ENCODE results near the gene ARVCF.

The ARVCF gene

DNA sequence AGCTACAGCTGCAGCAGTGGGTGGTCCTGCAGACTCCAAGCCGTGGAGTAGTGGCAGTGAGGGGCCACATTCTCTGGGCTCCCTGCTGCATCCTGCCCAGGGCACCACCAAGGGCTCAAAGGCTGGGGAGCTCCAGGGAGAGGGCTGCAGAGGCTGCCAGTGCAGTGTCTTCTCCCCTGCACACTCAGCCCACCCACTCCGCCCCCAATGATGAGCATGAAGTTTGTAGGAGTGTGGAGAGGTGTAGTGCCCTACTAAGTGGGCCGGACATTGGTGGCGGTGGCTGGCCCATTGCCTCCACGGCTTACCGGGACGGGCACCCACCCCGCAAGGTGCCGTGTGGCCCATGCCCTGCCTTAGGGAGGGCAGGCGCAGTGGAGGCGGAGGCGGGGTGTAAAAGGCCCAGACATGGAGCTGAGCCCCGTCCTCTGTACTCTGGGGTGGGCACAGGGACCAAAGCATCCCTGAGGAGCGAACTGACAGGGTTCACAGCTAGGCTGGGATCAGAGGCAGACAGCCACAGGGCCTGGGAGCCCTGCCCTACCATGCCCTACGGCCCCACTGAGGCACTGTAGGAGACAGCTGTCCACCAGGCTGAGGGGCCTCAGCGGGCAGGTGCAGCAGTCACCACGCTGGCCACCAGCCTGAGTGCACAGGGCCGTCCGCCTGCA lies 18.9 kb downstream of the ARVCF start:
- no peak for DNase-seq

DNA sequence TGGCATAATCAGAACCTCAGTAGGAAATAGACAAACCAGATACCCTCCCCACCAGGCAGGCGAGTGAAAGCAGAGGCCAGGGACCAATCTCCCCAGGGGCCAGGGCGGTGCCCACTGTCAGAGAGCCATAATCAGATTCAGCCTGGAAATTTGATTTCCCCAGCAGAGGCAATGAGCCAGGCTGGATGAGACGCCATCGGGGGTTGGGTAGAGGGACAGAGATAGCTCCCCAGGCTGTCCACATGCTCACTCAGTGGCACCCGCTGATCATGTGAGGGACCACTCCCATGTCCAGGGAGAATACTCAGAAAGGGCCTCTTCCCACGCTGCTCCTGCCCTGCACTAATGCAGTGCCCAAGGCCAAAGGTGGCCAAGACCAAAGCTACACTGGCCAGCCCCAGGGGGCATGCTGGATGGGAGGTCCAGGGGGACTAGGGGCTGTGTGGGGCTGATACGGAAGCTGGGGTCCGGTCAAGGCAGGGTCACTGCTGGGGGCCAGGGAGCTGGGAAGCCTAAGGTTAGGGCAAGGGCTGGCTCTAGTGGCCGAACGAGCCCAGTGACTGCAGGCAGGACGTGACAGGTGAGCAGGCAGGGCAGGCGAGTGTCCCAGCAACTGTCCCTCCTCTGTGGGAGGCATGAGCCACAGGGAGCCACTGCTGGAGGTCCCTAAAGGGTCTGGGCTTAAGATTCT lies 19.8 kb downstream of the ARVCF start:
- DNase-seq: no peak

DNA sequence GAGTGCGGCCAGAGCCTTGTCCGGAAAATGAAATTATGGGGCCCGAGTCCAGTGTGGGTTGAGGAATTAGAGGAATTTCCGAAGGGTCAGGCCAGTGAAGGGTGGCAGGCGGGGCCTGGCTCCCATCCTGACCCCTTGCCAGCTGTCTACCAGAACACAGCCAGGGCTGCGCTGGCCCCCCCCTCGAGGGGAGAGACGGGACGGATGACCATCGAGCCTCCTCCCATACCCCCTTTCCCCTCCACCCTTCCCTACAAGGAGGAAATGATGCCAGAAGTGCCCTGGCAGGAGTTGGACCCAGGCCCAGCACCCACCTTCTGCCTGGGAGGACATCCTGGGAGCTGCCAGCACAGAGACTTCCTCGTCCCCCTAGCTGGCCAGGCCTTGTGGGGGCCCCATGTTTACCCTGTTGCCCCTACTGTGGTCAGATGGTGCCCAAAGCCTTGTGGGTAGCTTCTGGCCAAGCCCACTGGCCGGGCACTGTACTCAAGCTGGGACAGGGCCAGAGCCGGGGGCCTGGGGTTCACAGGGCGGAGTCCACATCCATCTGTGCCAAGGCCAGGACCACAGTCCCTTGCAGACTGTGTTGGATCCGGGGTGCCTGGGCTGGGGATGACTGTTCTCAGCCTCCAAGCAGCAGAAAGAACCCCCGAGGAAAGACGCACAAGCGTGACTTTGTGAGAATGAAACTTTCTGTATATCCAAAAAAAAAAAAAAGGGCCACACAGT lies 20.8 kb downstream of the ARVCF start:
- no peak for DNase-seq

DNA sequence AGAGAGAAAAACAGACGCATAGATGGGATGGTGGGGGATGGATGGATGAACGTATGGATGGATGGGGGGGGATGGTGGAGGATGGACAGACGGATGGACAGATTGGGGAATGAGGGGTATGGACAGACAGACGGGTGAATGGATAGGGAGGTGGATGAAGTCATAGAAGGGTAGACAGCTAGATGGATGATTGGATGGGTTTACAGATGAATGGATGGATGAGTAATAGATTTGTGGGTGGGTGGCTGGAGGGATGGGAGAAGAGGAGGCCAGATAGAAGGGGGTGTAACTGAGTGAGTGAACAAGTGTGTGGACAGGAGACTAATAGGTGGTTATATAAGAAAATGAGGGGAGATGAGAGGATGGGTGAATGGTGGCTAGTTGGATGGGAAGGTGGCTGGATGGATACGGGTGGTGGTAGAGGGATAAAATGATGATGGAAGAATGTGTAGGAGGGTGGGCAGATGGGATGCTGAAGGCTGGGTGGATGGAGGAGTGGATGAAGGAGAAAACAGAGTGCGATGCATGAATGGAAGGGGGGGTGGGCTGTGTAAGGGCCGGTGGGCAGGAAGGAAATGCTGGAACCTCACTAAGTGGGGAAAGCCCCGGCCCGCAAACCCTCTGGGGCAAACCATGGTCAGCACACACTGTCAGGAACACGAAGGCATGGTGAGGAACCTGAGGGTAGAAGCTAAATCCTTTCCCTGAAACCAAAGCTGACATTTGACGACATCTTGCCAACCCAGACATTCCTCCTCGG lies 21.6 kb downstream of the ARVCF start:
- DNase-seq: no peak

DNA sequence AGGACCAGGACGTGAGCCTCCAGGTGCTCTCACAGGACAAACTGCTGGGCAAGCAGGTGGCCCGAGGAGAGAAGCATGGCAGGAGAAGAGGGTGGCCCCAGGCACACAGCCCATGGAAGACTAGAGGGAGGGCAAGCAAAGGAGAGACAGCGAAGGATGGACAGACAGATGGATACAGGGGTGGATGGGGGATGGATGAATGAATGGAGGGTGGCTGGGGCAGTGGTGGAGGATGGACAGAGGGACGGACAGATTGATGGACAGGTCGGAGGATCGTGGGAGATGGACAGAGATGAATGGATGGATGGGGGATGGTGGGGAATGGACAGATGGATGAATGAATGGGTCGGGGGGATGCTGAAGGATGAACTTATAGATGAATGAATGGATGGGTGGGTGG lies 22.7 kb downstream of the ARVCF start:
- DNase-seq: no peak

DNA sequence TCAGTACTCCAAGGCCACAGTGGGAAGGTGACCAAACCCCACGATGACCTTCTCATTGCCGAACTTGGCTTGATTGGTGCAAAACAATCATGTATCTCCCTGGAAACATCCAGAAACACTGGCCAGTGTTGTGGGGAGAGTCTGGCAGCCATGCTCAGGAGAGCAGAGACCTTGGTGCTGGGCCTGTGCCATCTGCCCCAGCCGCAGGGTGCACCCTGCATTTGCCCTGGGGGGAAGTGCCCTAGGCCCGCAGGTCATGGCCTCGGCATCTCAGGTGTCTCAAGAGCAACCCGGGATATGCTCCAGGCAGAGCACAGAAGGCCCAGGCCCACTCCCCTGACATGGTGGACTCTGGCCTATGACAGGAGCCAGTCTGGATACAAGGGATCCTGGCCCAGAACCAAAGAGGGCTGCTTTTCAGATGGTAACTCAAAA lies 23.7 kb downstream of the ARVCF start:
- DNase-seq: no peak

DNA sequence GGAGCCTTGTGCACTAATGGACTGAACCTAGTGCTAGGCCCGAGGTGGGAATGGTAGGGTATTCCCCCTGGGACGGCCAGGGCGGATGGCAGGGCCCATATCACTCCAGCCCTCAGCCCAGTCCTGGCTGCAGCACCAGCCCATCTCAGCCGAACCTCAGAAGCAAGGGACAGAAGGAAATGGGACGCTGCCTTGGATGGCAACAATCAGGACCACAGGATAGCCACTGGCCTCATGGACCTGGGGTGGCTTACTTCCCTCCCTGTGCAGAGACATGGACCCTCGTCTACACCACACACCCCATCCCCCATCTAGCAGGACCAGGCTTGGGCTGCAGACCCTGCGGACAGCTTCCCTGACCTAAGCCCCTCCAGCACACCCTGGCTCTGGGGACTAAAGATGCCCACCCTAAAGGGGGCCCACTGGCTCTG lies 24.1 kb downstream of the ARVCF start:
- no peak for DNase-seq

DNA sequence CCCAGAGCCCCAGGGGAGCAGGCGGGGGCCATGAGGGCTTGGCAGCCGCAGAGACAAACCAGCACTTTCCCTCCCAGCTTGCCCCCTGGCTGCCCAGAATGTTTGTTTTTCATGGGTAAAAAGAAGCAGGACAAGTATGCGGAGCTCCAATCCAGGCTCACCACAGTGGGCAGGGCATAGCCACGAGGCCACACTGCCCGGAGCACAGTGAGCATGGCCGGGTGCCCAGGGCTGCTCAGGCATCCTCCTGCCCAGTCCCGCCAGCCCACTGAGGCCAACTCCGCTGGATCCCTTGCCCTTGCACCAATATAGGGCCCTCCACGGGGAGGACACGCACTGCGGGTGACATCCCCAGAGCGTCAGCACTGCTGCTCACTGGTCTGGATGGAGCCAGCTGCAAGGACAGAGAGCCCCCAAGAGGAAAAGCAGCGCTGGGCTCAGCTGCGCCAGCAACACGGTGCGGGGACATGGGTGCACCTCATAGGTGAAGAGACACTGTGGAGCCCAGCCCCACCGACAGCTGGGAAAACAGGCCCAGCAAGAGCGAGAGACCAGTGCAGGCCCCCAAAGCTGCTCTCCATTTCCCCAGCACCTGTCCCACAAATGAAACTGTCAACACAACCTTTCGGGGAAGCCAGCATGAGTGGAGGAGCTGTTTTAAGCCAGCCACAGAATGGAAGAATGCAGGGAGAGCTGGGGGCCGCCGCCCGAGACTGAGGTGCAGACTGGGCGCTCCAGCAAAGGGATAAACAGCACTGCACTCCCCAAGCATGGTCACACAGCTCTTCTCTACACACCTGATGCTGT lies 24.8 kb downstream of the ARVCF start:
- no peak for DNase-seq

DNA sequence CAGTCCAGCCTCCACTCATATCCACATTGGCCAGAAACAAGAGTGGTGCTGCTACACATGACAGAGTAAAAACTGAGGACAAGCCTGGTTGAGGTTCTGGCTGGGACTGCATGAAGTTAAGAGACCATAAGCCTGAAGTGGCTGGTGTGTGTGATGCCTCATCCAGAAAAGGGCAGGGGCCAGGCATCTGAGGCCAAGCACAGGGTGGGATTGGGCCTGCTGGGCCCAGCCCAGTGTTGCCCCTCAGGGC lies 25.3 kb downstream of the ARVCF start:
- no peak for DNase-seq

DNA sequence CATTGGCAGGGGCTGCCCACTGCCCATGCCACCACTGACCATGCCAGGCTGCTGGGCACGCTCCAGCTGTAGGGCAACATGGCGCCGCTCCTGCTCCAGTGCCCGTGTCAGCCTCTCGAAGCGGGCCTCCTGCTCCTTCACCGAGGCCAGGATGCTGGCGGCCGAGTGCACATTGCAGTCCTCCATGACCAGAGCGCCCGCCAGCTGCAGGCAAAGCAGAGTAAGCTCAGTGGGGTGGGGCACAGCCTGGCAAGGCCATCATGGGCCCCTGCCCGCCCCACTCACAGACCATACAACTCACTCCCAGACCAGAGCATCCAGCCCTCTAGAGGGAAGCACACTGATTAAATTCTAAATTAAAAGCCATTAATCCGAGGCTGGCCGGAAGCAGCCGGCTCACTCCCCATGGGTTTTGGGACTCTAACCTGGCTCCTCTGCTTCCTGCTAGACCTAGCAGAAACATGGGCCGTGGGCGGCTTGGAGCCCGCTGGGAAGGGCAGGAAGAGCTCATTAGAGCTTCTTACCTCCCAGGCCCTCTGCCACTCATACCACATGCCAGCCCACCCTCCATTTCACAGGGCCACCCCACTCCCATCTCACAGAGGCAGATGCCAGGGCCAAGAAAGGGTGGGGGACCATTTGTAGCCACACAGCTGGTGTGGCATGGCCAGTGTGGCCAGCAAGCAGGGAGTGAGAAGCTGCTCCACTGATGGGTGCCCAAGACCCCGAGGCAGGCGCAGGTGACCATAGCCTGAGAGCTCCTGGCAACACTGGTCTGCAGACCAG lies 25.8 kb downstream of the ARVCF start:
- DNase-seq: no peak

DNA sequence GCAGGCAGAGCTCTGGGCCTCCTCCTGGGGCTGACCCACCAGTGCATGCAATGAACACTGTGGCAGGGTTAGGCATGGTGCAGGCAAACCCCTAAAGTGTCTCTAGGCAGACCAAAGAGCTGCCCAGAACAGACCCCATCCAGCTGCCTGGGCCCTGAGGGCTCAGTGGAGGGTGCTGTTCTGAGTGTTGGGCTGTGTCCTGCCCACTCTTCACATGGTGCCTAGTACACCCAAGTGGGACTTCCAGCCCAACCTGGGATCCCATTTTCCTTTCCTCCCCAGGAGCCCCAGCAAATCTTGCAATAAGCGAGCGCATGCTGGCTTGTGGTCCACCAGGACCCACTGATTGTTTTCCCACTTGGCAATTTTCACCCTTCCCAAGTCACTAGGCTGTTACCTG lies 26.4 kb downstream of the ARVCF start:
- DNase-seq: no peak

DNA sequence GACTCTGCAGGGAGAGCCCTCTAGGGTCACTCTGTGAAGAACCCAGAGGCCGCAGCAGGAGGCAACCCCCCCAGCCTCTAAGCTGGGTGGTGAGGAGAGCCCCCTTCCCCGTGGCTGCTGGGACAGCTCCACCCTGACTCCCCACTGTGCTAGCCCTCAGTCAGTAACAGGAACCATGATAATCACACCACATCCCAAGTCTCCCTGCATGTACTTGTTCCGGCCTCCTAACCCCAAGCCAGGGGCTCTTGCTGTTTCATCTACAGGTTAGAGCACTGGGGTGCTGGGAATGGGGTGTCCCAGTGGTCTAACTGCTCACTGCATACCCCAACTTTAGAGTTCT lies 26.9 kb downstream of the ARVCF start:
- no peak for DNase-seq

DNA sequence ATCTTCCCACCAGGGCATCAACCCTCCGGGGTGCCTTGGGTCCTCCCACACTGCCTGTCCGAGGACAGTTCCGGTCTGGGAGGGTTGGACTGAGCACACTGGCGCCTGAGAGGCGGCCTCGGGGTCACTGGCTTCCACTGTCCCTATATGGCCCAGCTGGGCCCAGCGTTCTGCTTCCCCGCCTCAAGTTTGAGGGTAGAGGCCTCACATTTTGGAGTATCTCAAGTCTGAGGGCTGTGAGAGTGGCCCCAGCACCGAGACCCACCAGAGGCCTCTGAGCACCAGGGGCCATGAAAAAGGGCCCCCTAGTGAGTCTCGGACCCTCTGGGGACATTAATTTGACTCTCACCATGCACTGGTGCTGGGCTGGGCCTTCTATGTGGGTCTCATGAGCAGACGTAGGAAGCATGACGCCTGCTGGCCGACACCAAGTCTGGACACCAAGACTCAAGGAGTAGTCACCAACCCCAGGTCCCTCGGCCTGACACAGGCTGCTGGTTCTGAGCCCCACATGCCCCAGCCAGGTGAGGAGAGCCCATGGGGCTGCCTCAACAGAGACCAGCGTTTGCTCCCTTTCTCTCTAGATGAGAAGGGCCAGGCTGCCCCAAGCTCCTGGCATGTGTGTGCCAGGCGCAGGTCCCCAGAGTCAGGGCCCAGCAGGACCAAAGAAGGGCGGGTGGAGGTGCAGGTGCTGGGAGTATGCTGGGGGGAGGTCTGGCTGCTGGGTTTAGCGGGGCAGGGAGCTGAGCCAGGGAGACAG lies 27.5 kb downstream of the ARVCF start:
- no peak for DNase-seq

DNA sequence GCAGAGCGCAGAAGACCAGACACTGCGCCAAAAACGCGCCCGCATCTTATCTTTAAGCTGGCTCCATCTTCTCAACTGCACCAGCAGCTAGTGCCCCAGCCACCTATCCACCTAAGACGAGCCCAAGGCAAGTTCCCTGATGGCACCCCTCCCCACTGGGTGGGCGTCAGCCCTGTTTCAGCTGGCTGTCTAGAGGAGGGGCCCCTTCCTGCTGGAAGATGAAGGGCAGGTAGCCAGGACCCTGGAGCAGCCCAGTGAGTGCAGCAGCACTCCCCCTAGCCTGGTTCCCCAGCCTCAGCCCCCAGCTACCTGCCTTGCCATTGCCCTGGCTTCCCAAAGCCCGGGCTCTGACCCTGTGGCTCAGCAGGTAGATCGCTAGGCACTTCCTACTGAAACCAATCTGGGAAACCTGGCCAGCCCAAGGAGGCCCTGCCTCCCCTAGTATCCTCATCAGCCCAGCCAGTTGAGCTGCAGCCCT lies 28.3 kb downstream of the ARVCF start:
- DNase-seq: no peak

DNA sequence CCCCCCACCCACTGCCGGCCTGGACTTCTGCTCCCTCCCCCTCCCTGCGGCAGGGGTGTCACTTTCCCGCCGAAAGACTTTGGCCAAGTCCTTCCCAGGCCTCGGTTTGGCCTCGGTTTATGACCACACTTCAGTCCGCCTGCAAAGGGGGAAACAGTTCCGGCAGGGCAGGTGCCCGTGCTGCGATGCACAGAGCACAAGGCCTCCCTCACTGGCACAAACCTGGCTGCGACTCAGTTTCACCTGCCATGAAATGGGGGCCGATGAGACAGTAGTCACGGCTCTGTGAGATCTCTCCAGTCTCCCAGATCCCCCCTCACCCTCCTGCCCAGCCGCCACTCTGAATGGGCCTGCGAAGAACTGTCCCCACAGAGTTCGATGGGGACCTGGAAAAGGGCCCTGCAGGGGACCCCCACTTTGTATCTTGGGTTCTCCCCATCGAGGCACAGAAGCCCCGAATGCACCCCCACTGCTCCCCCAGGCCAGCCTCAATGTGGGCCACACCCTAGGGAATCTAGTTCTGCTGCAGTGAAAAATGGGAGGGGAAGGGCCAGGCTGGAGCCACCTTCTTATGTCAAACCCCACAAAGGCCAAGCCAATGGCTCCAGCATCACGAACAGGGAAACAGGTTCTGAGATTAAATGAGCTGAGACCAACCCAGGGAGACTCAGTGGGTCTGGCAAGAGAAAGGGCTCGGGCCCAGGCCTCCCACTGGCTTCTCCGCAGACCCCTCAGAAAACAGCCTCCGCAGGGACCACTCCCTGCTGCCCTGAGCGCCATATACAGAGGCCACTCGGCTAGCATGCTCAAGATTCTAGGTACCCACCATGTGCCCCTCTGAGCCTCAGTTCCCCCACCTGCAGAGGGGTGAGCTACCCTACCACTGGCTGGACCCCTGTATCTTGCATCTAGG lies 29.0 kb downstream of the ARVCF start:
- DNase-seq: no peak

DNA sequence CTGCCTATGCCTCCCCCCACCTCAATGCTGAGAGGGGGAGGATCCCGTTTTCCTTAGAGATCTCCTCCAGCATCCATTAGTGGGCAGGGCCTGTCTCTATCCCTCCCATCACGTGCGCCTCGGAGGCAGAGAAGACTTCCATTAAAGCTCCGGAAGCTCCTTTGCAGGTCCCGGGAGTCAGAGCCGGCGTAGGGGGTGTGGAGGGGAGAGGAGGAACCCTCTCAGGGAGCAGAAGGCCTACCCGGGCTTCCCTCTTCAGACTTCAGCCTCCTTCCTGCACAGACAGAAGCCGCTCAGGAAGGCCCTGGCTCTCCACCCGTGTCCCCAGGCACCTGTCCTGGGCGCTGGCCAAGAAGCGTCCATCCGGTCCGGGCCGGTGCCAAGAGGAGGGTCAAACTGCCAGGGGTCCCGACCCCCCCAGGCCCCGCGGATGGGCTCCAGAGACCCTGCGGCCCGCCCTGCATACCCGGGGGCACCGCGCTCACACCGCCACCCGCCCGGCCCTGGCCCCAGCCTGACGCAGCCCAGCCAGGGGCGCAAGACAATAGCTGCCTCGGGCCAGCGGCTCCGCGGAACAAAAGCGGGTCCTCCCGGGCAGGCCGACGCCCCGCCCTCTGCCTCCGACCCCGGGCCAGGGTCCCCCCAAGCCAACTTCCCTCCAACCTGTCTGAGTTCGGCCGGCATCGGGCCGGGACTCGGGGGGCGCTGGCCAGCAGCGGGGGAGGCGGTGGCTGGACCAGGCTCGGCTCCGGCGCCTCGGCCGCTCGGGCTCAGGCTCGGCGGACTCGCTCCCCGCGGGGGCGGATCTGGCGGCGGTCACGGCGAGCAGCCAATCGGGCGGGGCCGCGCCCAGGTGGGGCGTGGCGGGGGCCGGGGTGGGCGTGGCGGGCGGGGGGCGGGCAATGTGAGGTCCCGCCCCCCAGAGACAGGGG lies 29.9 kb downstream of the ARVCF start:
- peak; percentile 91 for DNase-seq

DNA sequence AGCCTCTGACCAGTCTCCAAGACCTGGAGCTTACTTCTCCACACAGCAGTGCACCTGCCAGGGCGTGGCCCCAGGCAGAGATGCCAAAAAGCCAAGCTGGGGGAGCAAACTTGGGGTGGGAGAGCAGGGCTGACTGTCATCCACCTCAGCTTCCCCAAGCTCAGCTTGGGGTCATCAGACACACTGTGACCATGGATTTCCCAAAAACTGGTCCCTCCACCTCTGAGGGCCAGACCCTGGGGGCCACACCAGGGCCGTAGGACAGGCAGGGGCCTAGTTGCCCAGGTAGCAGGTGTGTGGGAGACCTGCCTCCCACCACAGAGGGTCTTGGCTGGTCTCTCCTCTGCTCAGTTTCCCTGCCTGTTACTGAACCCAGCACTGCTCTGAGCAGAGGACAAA lies 30.6 kb downstream of the ARVCF start:
- no peak for DNase-seq

DNA sequence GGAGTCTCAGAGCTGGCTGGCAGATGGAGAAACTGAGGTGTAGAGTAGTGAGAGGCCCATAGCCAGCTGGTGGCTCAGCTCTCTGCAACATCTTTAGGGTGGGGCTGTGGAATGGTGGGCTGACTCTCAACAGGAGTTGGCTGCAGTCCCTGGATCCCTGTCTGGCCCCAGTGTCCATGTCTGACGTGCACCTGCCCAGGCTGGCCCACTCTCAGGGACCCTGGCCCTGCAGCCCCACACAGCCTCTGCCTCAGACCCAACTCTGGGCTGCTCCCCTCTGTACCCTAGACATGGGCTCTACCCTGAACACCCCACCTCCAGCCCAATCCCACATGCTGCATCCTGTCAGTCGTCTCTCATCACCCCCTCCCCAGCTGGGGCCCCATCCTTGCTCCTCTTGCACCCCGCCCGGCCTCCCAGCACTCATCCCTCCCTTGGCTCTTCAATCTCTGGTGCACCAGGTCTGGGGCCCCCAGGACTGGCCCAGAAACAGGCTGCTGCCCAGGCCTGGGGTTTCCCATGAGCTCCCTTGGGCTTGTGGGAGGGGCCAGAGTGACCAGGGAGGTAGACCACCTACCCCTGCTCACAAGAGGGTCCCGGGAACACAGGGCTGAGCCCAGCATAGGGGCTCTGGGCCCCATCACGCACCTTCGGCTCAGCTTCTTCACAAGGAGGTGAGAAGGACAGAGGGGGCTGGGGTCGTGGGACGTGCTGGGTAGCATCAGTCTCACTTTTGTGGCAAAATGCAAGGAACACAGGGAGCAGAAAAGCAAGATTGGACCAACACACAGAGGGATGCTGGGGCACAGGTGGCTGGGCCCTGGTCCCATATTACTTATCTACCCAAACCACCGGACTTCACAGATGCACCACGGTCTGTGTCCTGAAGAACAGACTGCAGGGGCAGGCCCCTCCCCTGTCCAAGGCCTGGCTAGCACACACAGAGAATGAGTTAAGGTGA lies 31.5 kb downstream of the ARVCF start:
- no peak for DNase-seq

All from 8988T (cell line).